ENCODE results near the gene OBSCN.

DNA sequence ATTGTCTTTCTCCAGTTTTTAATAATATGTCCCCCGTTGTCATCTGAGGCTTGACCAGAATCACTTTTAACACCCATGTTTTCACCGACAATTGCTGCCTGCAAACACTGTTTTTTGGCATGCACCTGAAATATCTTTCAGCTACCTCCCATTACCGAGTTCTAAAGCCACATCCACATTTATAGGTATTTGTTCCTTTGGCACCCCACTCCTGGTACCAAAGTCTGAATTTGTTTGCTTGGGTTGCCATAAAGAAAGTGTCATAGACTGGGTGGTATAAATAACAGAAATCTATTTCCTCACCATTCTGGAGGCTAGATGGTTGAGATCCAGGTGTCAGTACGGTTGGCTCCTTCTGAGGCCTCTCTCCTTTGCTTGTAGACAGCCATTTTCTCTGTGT is 94.2 kb downstream of the OBSCN start:
- TF ChIP-seq, protein P1, sequence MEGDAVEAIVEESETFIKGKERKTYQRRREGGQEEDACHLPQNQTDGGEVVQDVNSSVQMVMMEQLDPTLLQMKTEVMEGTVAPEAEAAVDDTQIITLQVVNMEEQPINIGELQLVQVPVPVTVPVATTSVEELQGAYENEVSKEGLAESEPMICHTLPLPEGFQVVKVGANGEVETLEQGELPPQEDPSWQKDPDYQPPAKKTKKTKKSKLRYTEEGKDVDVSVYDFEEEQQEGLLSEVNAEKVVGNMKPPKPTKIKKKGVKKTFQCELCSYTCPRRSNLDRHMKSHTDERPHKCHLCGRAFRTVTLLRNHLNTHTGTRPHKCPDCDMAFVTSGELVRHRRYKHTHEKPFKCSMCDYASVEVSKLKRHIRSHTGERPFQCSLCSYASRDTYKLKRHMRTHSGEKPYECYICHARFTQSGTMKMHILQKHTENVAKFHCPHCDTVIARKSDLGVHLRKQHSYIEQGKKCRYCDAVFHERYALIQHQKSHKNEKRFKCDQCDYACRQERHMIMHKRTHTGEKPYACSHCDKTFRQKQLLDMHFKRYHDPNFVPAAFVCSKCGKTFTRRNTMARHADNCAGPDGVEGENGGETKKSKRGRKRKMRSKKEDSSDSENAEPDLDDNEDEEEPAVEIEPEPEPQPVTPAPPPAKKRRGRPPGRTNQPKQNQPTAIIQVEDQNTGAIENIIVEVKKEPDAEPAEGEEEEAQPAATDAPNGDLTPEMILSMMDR (IDR thresholded peaks at IDR 0.05) = no peak
- no peak for TF ChIP-seq POLR2AphosphoS5 (IDR thresholded peaks at IDR 0.05)

All from prostate gland (tissue), 2 donors.